Epithelial cell of esophagus (primary cell): ENCODE data around the gene PLPP7.
"Not testable (repeated sequence)": the region's sequence is repeated elsewhere in the genome, so short reads cannot be mapped to it uniquely, and the experiment has no call there.

Experiments used
- DNase-seq: peaks from one replicate; pipeline ENCODE4 v3.0.0; 2010; ENCODE audit warnings: low read depth
- H3K4me3 ChIP-seq: 2 replicates; pipeline ENCODE4 v1.5.1; 2011; ENCODE audit warnings: mild to moderate bottlenecking, low read length, control low read depth
- CTCF ChIP-seq: IDR thresholded peaks from 2 replicates; pipeline ENCODE4 v1.5.1; 2011; ENCODE audit warnings: low read depth, mild to moderate bottlenecking, low read length, control low read depth, inconsistent platforms; ENCODE audit not compliant: insufficient read depth; ENCODE audit errors: missing control alignments

The PLPP7 gene

GRCh38 chr9:131289301-131290035, at the start of gene PLPP7:
PLPP7 (plus strand) TSS chr9:131289723; CDS start chr9:131289998, 275 bp downstream.
- no peak for DNase-seq
- no peak for TF ChIP-seq CTCF
- H3K4me3 ChIP-seq = no peak within 1 kb of the TSS

- DNase-seq = no peak
- no peak overlapping the region for H3K4me3 ChIP-seq
- TF ChIP-seq CTCF = no peak
Measured at GRCh38 chr9:131240047-131240921, 49.2 kb upstream of the PLPP7 start.

GRCh38 chr9:131244331-131244730, 45.2 kb upstream of the PLPP7 start:
- DNase-seq, H3K4me3 ChIP-seq: not testable (repeated sequence)

GRCh38 chr9:131246618-131247017, 42.9 kb upstream of the PLPP7 start:
- DNase-seq = no peak
- no peak for TF ChIP-seq CTCF
- H3K4me3 ChIP-seq = no peak overlapping the region

- no peak for DNase-seq
- TF ChIP-seq CTCF = no peak
- H3K4me3 ChIP-seq = no peak overlapping the region
Measured at GRCh38 chr9:131252120-131252519, 37.4 kb upstream of the PLPP7 start.

DNA sequence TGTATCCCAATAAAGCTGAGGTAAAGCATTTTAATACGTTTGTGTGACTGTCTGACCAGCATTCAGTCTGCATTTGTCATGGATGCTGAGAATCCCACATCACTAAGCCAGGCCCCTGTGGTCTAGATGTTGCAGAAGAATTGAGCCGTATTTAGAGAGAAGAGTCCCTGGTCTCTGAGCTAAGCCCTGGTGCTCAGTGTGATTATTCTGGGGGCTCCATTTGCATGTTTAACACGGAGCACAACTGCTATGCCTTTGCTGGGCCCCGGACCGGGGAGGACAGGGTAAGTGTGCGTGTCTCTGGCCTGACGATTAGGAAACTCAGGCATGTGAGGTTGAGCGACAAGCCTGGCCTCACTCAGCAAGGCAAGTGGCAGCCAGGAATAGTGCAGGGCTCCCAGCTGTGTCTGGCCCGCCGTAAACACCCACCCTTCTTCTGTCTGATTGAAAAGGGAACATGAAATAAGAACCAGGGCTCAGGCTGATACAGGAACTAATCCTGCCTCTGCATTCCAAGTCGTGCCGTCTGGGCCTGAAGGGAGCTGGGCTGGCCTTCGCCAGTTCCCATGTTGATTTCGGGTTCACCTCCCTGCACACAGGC, 35.5 kb upstream of the PLPP7 start:
- H3K4me3 ChIP-seq = no peak overlapping the region
- no peak for TF ChIP-seq CTCF
- DNase-seq = no peak

DNA sequence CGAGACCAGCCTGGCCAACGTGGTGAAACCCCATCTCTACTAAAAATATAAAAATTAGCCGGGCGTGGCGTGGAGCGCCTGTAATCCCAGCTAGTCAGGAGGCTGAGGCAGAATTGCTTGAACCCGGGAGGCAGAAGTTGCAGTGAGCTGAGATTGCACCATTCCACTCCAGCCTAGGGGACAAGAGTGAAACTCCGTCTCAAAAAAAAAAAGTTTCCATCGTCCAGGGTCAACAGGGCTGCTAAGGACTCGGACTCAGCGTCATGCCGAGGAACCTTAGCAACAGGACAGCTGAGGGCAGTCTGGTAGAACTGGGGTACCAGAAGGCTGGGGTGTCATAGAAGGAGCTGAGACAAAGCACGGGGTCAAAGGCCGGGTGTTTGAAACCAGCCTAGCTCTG, 34.9 kb upstream of the PLPP7 start:
- H3K4me3 ChIP-seq = no peak overlapping the region
- TF ChIP-seq CTCF = no peak

More for the DNA sequence above, 34.9 kb upstream of the PLPP7 start:
- DNase-seq = no peak
